K562 (cell line): Measurements from ENCODE around the gene SPATC1L. TPM values are rescaled to one million over a fixed set of nuclear protein-coding genes. Genes with fewer than 3 reads are reported as not detected.
A peak's percentile ranks its signal among the peaks of the same experiment; 100 is the strongest.

Experiments used
- ATAC-seq: fragments of 200-7000 bp; cut with Tn5 transposase; 3 replicates; pipeline ENCODE4 v1.9.1; 2020; ENCODE audit warnings: moderate library complexity
- BruUV-seq: library from RNA; stranded (reverse); fragments of 400-500 nt; replicated peaks from 2 replicates; lab custom pipeline; 2021; lab: Mats Ljungman, UMichigan
- CTCF ChIA-PET: fragments of 300-600 bp; formaldehyde crosslinking; extraction: SDS; loops from one replicate; lab custom pipeline; 2021; ENCODE audit warnings: low intra/inter-chr PET ratio; lab: Yijun Ruan, JAX
- POLR2A ChIA-PET: fragments of 300-600, 350-650 bp; sonication (Branson Sonifier 250); formaldehyde crosslinking; extraction: SDS; loops from one replicate; lab custom pipeline; 2021; ENCODE audit warnings: antibody characterized with exemption, inconsistent platforms; lab: Yijun Ruan, JAX
- DNase-seq, 4 experiments: peaks; one replicate each; pipeline versions ENCODE4 v3.0.0 to v3.0.0-alpha.2; 2011 to 2018; ENCODE audit warnings: low spot score in 3 of 4, mixed read lengths in 3 of 4; ENCODE audit errors: extremely low read depth in 1 of 4
- FAIRE-seq: peaks from 2 replicates; lab custom pipeline; 2011; peaks lifted over from hg19 to GRCh38; lab: Jason Lieb, UNC
- H2AFZ ChIP-seq: 2 replicates; pipeline ENCODE4 v1.6.0; 2011; ENCODE audit warnings: low read depth, low read length, control low read depth, inconsistent platforms
- H3K27ac ChIP-seq: fragments of 200-600 bp; 3 replicates; pipeline ENCODE4 v1.8.0; 2011; ENCODE audit warnings: low read depth, mild to moderate bottlenecking, control low read depth, inconsistent platforms, low read length, moderate library complexity, mixed read lengths; ENCODE audit errors: extremely low read depth
- H3K27me3 ChIP-seq, 2 experiments: fragments of 300-600 bp in 1 of 2; 2 replicates in 1 of 2; 3 replicates in 1 of 2; pipeline versions ENCODE4 v1.6.0 to v1.8.0; 2011; ENCODE audit warnings: inconsistent platforms in 2 of 2, low read length in 2 of 2, mild to moderate bottlenecking in 1 of 2, mixed read lengths in 1 of 2, moderate library complexity in 1 of 2; ENCODE audit not compliant: control insufficient read depth in 2 of 2, insufficient read depth in 2 of 2
- H3K36me3 ChIP-seq: fragments of 300-600 bp; 3 replicates; pipeline ENCODE4 v1.8.0; 2011; ENCODE audit warnings: mild to moderate bottlenecking, low read length, inconsistent platforms; ENCODE audit not compliant: control insufficient read depth, insufficient read depth
- H3K4me1 ChIP-seq, 2 experiments: fragments of 200-600 bp in 1 of 2; replicated peaks in 1 of 2; 2 replicates in 1 of 2; 3 replicates in 1 of 2; pipeline versions ENCODE4 v1.5.1 to v1.8.0; 2011; ENCODE audit warnings: inconsistent platforms in 2 of 2, low read length in 2 of 2, mild to moderate bottlenecking in 1 of 2, mixed read lengths in 1 of 2, moderate library complexity in 1 of 2; ENCODE audit not compliant: control insufficient read depth in 2 of 2, insufficient read depth in 2 of 2
- H3K4me2 ChIP-seq: 2 replicates; pipeline ENCODE4 v1.6.1; 2011; ENCODE audit warnings: low read length, control low read depth, inconsistent platforms, mixed read lengths; ENCODE audit not compliant: insufficient read depth
- H3K4me3 ChIP-seq: fragments of 200-600 bp; sonication (generic), shearing (Covaris generic); 2 replicates; pipeline ENCODE4 v1.5.1; 2016; ENCODE audit warnings: control low read depth, inconsistent platforms
- H3K79me2 ChIP-seq: fragments of 200-600 bp; 3 replicates; pipeline ENCODE4 v1.8.0; 2011; ENCODE audit warnings: low read length, inconsistent platforms; ENCODE audit not compliant: control insufficient read depth, insufficient read depth
- H3K9ac ChIP-seq, 2 experiments: 2 replicates each; pipeline versions ENCODE4 v1.6.0 to v1.6.1; 2011; ENCODE audit warnings: low read depth in 2 of 2, low read length in 2 of 2, control low read depth in 1 of 2, inconsistent platforms in 1 of 2, mild to moderate bottlenecking in 1 of 2, mixed read lengths in 1 of 2; ENCODE audit not compliant: insufficient read depth in 1 of 2
- H3K9me1 ChIP-seq: one replicate; pipeline ENCODE4 v1.6.0; 2011; ENCODE audit warnings: inconsistent platforms, mild to moderate bottlenecking, low read length, moderate library complexity; ENCODE audit not compliant: control insufficient read depth, insufficient read depth
- H3K9me3 ChIP-seq: replicated peaks from 2 replicates; pipeline ENCODE4 v1.5.1; 2011; ENCODE audit warnings: low read depth, low read length, inconsistent platforms; ENCODE audit not compliant: control insufficient read depth, insufficient read depth
- H4K20me1 ChIP-seq: replicated peaks from 2 replicates; pipeline ENCODE4 v1.6.1; 2011; ENCODE audit warnings: low read length, inconsistent platforms, mixed read lengths; ENCODE audit not compliant: control insufficient read depth, insufficient read depth
- ARID1B ChIP-seq: fragments of 450-650 bp; IDR thresholded peaks from 2 replicates; pipeline ENCODE4 v1.6.1; 2016; ENCODE audit warnings: antibody characterized with exemption, mild to moderate bottlenecking, inconsistent platforms
- CEBPG ChIP-seq, 3 experiments: fragments of 200-800 bp in 1 of 3; sonication (Bioruptor generic) in 1 of 3; sonication (generic) in 1 of 3; formaldehyde crosslinking in 1 of 3; IDR thresholded peaks in 2 of 3; conservative IDR thresholded peaks in 1 of 3; 2 replicates each; pipeline versions ENCODE4 v1.6.1 to v1.8.0; 2016 to 2022; ENCODE audit warnings: missing compliant biosample characterization in 2 of 3, missing genetic modification characterization in 2 of 3, mild to moderate bottlenecking in 1 of 3, missing genetic modification reagents in 1 of 3
- LARP7 ChIP-seq: fragments of 450-650 bp; IDR thresholded peaks from 2 replicates; pipeline ENCODE4 v1.6.1; 2016
- RFX1 ChIP-seq: fragments of 450-650 bp; IDR thresholded peaks from 2 replicates; pipeline ENCODE4 v1.6.1; 2016; ENCODE audit warnings: mild to moderate bottlenecking, moderate library complexity
- RNF2 ChIP-seq: sonication (generic); IDR thresholded peaks from 2 replicates; pipeline ENCODE4 v1.6.1; 2016
- ZFX ChIP-seq: sonication (generic); formaldehyde crosslinking; IDR thresholded peaks from 2 replicates; pipeline ENCODE4 v1.8.0; 2022; ENCODE audit warnings: mild to moderate bottlenecking, missing genetic modification reagents, moderate library complexity
- ZNF586 ChIP-seq: fragments of 450-650 bp; formaldehyde crosslinking; conservative IDR thresholded peaks from 2 replicates; pipeline ENCODE4 v1.4.0; 2020; ENCODE audit warnings: mild to moderate bottlenecking, moderate library complexity
- WGBS: fragments of 100-300 bp; shearing (Covaris generic); methylation state at CpG from one replicate; pipeline ENCODE4 v1.1.6; 2016; ENCODE audit warnings: low coverage, mixed read lengths; ENCODE audit not compliant: insufficient coverage; ENCODE audit errors: missing lambda C conversion rate; 5-methylcytosine and 5-hydroxymethylcytosine counted together
- in situ Hi-C: fragments of 300-500 bp; cut with MboI; formaldehyde crosslinking; loops from 4 replicates; pipeline ENCODE4 v1.15.0; 2018; ENCODE audit warnings: inconsistent platforms, mixed read lengths
- intact Hi-C: fragments of 100-400 bp; cut with micrococcal nuclease; formaldehyde crosslinking; loops from 2 replicates; pipeline ENCODE4 v1.14.2; 2022
- polyA plus RNA-seq, 8 experiments: library from polyadenylated mRNA; depleted of rRNA in 4 of 8; stranded (reverse) in 5 of 8; unstranded in 3 of 8; fragments of >200 nt; fragmentation: Nextera tagmentation in 2 of 8; fragmentation: Illumina TruSeq in 1 of 8; extraction: Ambion mirVana in 2 of 8; extraction: Trizol in 1 of 8; gene quantifications; 2 replicates each; pipeline versions ENCODE4 v1.2.1 to v1.2.3, GENCODE V29; 2011 to 2014; ENCODE audit warnings: inconsistent platforms in 1 of 8, missing spikeins in 1 of 8
- total RNA-seq, 7 experiments: library from RNA; depleted of rRNA in 6 of 7; stranded (reverse); fragments of >200 nt in 6 of 7; fragmentation: Illumina TruSeq in 2 of 7; extraction: Trizol in 2 of 7; gene quantifications; 2 replicates each; pipeline versions ENCODE4 v1.2.1 to v1.2.3, GENCODE V29; 2011 to 2021; ENCODE audit warnings: low replicate concordance in 1 of 7
- TF ChIP-seq, protein P1 (sequence below): sonication (generic); formaldehyde crosslinking; IDR thresholded peaks from 2 replicates; pipeline ENCODE4 v1.8.1; 2023; ENCODE audit warnings: mild to moderate bottlenecking, missing genetic modification reagents, moderate library complexity
- TF ChIP-seq, protein P2 (sequence below), 2 experiments: fragments of 450-650 bp; IDR thresholded peaks; 2 replicates each; pipeline ENCODE4 v1.6.1; 2016

Gene SPATC1L
- total and polyA plus RNA-seq, 9 of the 15 experiments (the other 6 are each of a cell fraction or from before 2014, with no cell fraction given), result 0.14 to 121 (median 34.0) TPM; not detected in 1

GRCh38 chr21:46121286-46122221 is 62.7 kb downstream of the SPATC1L start:
- TF ChIP-seq RNF2 (no peak), ZNF586 (CRISPR knock-in tag) (no peak), ARID1B (no peak), CEBPG (CRISPR knock-in tag; IDR thresholded peaks at IDR 0.05) (no peak), CEBPG (tag; conservative IDR thresholded peaks at IDR 0.05 in 1 of 2, IDR thresholded peaks at IDR 0.05 in 1 of 2) (no peak), LARP7 (no peak), ZFX (CRISPR knock-in tag) (no peak), RFX1 (no peak)
- TF ChIP-seq, protein P1, sequence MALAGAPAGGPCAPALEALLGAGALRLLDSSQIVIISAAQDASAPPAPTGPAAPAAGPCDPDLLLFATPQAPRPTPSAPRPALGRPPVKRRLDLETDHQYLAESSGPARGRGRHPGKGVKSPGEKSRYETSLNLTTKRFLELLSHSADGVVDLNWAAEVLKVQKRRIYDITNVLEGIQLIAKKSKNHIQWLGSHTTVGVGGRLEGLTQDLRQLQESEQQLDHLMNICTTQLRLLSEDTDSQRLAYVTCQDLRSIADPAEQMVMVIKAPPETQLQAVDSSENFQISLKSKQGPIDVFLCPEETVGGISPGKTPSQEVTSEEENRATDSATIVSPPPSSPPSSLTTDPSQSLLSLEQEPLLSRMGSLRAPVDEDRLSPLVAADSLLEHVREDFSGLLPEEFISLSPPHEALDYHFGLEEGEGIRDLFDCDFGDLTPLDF (CRISPR knock-in tag), result no peak
- TF ChIP-seq, protein P2, sequence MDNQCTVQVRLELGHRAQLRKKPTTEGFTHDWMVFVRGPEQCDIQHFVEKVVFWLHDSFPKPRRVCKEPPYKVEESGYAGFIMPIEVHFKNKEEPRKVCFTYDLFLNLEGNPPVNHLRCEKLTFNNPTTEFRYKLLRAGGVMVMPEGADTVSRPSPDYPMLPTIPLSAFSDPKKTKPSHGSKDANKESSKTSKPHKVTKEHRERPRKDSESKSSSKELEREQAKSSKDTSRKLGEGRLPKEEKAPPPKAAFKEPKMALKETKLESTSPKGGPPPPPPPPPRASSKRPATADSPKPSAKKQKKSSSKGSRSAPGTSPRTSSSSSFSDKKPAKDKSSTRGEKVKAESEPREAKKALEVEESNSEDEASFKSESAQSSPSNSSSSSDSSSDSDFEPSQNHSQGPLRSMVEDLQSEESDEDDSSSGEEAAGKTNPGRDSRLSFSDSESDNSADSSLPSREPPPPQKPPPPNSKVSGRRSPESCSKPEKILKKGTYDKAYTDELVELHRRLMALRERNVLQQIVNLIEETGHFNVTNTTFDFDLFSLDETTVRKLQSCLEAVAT (IDR thresholded peaks at IDR 0.05), result no peak
- FAIRE-seq, result no peak
- ATAC-seq, result no peak
- no peak for DNase-seq
- Histone ChIP-seq H2AFZ (no peak overlapping the region), H4K20me1 (peaks cover 4% of the 10 kb centered on the region; the same call in 1 of the 2 replicates), H3K4me2 (no peak overlapping the region), H3K27me3 (peaks cover 20 to 67% of the 10 kb centered on the region in 2 experiments; a peak in 4 of 5 replicates), H3K4me1 (peaks cover 0 to 73% of the 10 kb centered on the region in 2 experiments; a peak in 2 of 5 replicates), H3K79me2 (no peaks in the 10 kb centered on the region), H3K9me3 (no peaks in the 10 kb centered on the region), H3K36me3 (no peaks in the 10 kb centered on the region), H3K9me1 (no peaks in the 10 kb centered on the region), H3K27ac (no peak overlapping the region), H3K9ac (peak overlapping the region in 1 of 2 experiments; percentile 28; a peak in 2 of 4 replicates), H3K4me3 (no peak overlapping the region)
- ChIA-PET CTCF (no interaction called here), POLR2A (interaction anchor here (0.7 to 2.0 kb wide), 3 partner anchors 9 to 142 kb away, joined by 3 to 4 read pairs (median 4); no protein-coding TSS in a partner anchor)
- intact Hi-C loops, result no loop called here
- in situ Hi-C loops, result no loop called here
- BruUV-seq, result no TSS peak
- WGBS, result 5% methylated on average over 26 of the region's 29 CpGs
